Upper lobe of left lung (tissue), 4 donors: ENCODE measurements around the gene OR13J1.

ENCODE experiments used
- EP300 ChIP-seq, 4 donors: sonication (generic); formaldehyde crosslinking; IDR thresholded peaks; one replicate each; pipeline ENCODE4 v1.5.1; 2017; ENCODE audit warnings: antibody characterized with exemption in 4 of 4, control low read depth in 2 of 4
- POLR2A ChIP-seq, 4 donors: fragments of 450-650 bp; IDR thresholded peaks; one replicate each; pipeline ENCODE4 v1.5.1; 2016 to 2017; ENCODE audit warnings: antibody characterized with exemption in 4 of 4, mild to moderate bottlenecking in 2 of 4
- POLR2AphosphoS5 ChIP-seq, 2 donors: sonication (generic); formaldehyde crosslinking; IDR thresholded peaks; one replicate each; pipeline ENCODE4 v1.5.1; 2017; ENCODE audit warnings: antibody characterized with exemption in 2 of 2

DNA sequence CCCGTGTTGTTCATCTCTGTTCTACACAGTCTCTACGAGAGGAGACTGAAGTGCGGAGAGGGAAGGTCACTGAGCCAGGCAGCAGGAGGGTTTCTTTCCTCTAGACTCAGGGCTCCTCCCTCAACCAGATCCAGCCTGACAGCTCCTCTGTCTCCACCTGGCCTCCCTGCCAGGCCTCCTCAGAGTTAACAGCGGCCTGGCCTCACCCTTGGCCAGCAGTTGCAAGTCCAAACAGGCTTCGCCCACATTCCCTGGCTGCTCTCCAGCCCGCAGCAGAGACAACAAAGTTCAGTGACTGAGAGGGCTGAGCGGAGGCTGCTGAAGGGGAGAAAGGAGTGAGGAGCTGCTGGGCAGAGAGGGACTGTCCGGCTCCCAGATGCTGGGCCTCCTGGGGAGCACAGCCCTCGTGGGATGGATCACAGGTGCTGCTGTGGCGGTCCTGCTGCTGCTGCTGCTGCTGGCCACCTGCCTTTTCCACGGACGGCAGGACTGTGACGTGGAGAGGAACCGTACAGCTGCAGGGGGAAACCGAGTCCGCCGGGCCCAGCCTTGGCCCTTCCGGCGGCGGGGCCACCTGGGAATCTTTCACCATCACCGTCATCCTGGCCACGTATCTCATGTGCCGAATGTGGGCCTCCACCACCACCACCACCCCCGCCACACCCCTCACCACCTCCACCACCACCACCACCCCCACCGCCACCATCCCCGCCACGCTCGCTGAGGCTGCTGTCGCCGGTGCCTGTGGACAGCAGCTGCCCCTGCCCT, 35.9 kb upstream of the OR13J1 start, which contains the start of gene HRCT1:
- TF ChIP-seq POLR2AphosphoS5 (IDR thresholded peaks at IDR 0.05) = peak; percentile 84 to 88
- TF ChIP-seq POLR2A (IDR thresholded peaks at IDR 0.05) = peak in 2 of 4 donors; percentile 40 to 54
- peak in 1 of 4 donors; percentile 88 for TF ChIP-seq EP300 (IDR thresholded peaks at IDR 0.05)
